Endothelial cell of umbilical vein (primary cell): ENCODE results near the gene GLDN. TPM values are rescaled to one million over a fixed set of nuclear protein-coding genes. Genes with fewer than 3 reads are reported as not detected.

Experiments
- BruUV-seq: library from RNA; stranded (reverse); fragments of 400-500 nt; replicated peaks from 2 replicates; lab custom pipeline; 2021; lab: Mats Ljungman, UMichigan
- CTCF ChIA-PET: fragments of 300-600, 350-600 bp; sonication (Branson Sonifier 250); formaldehyde crosslinking; loops from one replicate; lab custom pipeline; 2021; ENCODE audit warnings: antibody characterized with exemption, inconsistent platforms; lab: Charles Lee
- POLR2A ChIA-PET: fragments of 300-600, 350-600 bp; sonication (Branson Sonifier 250); formaldehyde crosslinking; loops from one replicate; lab custom pipeline; 2021; ENCODE audit warnings: antibody characterized with exemption, inconsistent platforms; lab: Charles Lee
- DNase-seq: peaks from one replicate; pipeline ENCODE4 v3.0.0-alpha.2; 2011; ENCODE audit warnings: low read depth, low spot score
- FAIRE-seq: peaks from 2 replicates; lab custom pipeline; 2011; peaks lifted over from hg19 to GRCh38; lab: Jason Lieb, UNC
- H2AFZ ChIP-seq: 2 replicates; pipeline ENCODE4 v1.6.0; 2012; ENCODE audit warnings: low read depth, low read length, control low read depth, inconsistent platforms
- H3K27ac ChIP-seq: 2 replicates; pipeline ENCODE4 v1.5.1; 2011; ENCODE audit warnings: low read depth, mild to moderate bottlenecking, control low read depth, low read length, moderate library complexity; ENCODE audit not compliant: insufficient read depth
- H3K27me3 ChIP-seq, 2 experiments: 2 replicates each; pipeline versions ENCODE4 v1.6.0 to v1.6.1; 2011; ENCODE audit warnings: low read length in 2 of 2, mixed read lengths in 1 of 2; ENCODE audit not compliant: control insufficient read depth in 2 of 2, insufficient read depth in 2 of 2
- H3K36me3 ChIP-seq, 2 experiments: 2 replicates in 1 of 2; 3 replicates in 1 of 2; pipeline ENCODE4 v1.5.1; 2011; ENCODE audit warnings: low read length in 2 of 2, mild to moderate bottlenecking in 1 of 2, moderate library complexity in 1 of 2; ENCODE audit not compliant: control insufficient read depth in 2 of 2, insufficient read depth in 2 of 2; ENCODE audit errors: extremely low read depth in 1 of 2
- H3K4me1 ChIP-seq: 3 replicates; pipeline ENCODE4 v1.5.1; 2011; ENCODE audit warnings: mild to moderate bottlenecking, low read length; ENCODE audit not compliant: control insufficient read depth, insufficient read depth; ENCODE audit errors: extremely low read depth
- H3K4me2 ChIP-seq: 2 replicates; pipeline ENCODE4 v1.6.1; 2011; ENCODE audit warnings: low read length, control low read depth, mixed read lengths; ENCODE audit not compliant: insufficient read depth
- H3K4me3 ChIP-seq, 3 experiments: fragments of 200-600 bp in 1 of 3; sonication (generic), shearing (Covaris generic) in 1 of 3; replicated peaks in 1 of 3; 2 replicates each; pipeline ENCODE4 v1.5.1; 2011 to 2016; ENCODE audit warnings: control low read depth in 3 of 3, low read length in 3 of 3, mild to moderate bottlenecking in 2 of 3, inconsistent platforms in 1 of 3, low read depth in 1 of 3, moderate library complexity in 1 of 3; ENCODE audit not compliant: insufficient read depth in 1 of 3
- H3K79me2 ChIP-seq: 2 replicates; pipeline ENCODE4 v1.6.0; 2012; ENCODE audit warnings: low read length, inconsistent platforms; ENCODE audit not compliant: control insufficient read depth, insufficient read depth
- H3K9ac ChIP-seq: replicated peaks from 2 replicates; pipeline ENCODE3; 2011; ENCODE audit warnings: low read length, control low read depth; ENCODE audit not compliant: insufficient read depth; ENCODE audit errors: extremely low read depth
- H3K9me1 ChIP-seq: replicated peaks from 3 replicates; pipeline ENCODE4 v1.6.0; 2011; ENCODE audit warnings: mild to moderate bottlenecking, low read length; ENCODE audit not compliant: control insufficient read depth, insufficient read depth; ENCODE audit errors: extremely low read depth
- H3K9me3 ChIP-seq: replicated peaks from 2 replicates; pipeline ENCODE4 v1.5.1; 2012; ENCODE audit warnings: low read length, inconsistent platforms; ENCODE audit not compliant: control insufficient read depth, insufficient read depth
- H4K20me1 ChIP-seq: replicated peaks from 2 replicates; pipeline ENCODE3; 2011; ENCODE audit warnings: mild to moderate bottlenecking, low read length; ENCODE audit not compliant: control insufficient read depth, insufficient read depth; ENCODE audit errors: extremely low read depth
- CTCF ChIP-seq, 2 donors: IDR thresholded peaks; 1 replicate in 1 of 2; 2 replicates in 1 of 2; pipeline ENCODE4 v1.5.1; 2011; ENCODE audit warnings: low read length in 2 of 2, mild to moderate bottlenecking in 2 of 2, moderate library complexity in 2 of 2, control low read depth in 1 of 2, inconsistent platforms in 1 of 2, low read depth in 1 of 2; ENCODE audit not compliant: insufficient read depth in 1 of 2; ENCODE audit errors: extremely low read depth in 1 of 2
- EZH2 ChIP-seq: IDR thresholded peaks from 2 replicates; pipeline ENCODE4 v1.6.1; 2012; ENCODE audit warnings: borderline replicate concordance, low read depth, mild to moderate bottlenecking, moderate library complexity, low read length, inconsistent platforms; ENCODE audit not compliant: severe bottlenecking
- GATA2 ChIP-seq: IDR thresholded peaks from 2 replicates; pipeline ENCODE4 v1.7.0; 2011; ENCODE audit warnings: low read depth, mild to moderate bottlenecking, moderate library complexity, mixed read lengths, low read length; ENCODE audit not compliant: insufficient read length, insufficient read depth
- JUN ChIP-seq: IDR thresholded peaks from 2 replicates; pipeline ENCODE4 v1.6.1; 2011; ENCODE audit warnings: borderline replicate concordance, low read depth; ENCODE audit not compliant: insufficient read length, insufficient read depth
- POLR2A ChIP-seq: IDR thresholded peaks from 2 replicates; pipeline ENCODE4 v1.6.1; 2012; ENCODE audit warnings: low read depth, mild to moderate bottlenecking, control low read depth, low read length
- POLR2AphosphoS5 ChIP-seq: IDR thresholded peaks from 2 replicates; pipeline ENCODE4 v1.6.1; 2012; ENCODE audit warnings: low read depth, mild to moderate bottlenecking, control low read depth, low read length, moderate library complexity; ENCODE audit not compliant: insufficient read depth
- dilution Hi-C: fragments of 300-500 bp; cut with MboI; formaldehyde crosslinking; loops from one replicate; pipeline ENCODE4 v1.15.0; 2019; ENCODE audit warnings: low sequenced_read_pairs; ENCODE audit not compliant: extremely low pct_ligation_motif_present
- intact Hi-C: fragments of 100-400 bp; cut with micrococcal nuclease; formaldehyde crosslinking; loops from one replicate; pipeline ENCODE4 v1.10.0; 2022
- polyA plus RNA-seq, 4 experiments: library from polyadenylated mRNA; depleted of rRNA in 3 of 4; stranded (reverse) in 3 of 4; unstranded in 1 of 4; fragments of >200 nt; gene quantifications; 2 replicates each; pipeline versions ENCODE4 v1.2.1 to v1.2.3, GENCODE V29; 2011 to 2012; ENCODE audit warnings: missing spikeins in 1 of 4
- total RNA-seq: library from RNA; stranded (reverse); gene quantifications from 2 replicates; pipeline ENCODE4 v1.2.3, GENCODE V29; 2021
- TF ChIP-seq, protein P1 (sequence below): IDR thresholded peaks from 2 replicates; pipeline ENCODE4 v1.6.1; 2011; ENCODE audit not compliant: insufficient read depth, insufficient read length

Gene GLDN
- total and polyA plus RNA-seq, 2 donors (not counting 3 experiments of a cell fraction or from before 2014, with no cell fraction given), result not detected

DNA sequence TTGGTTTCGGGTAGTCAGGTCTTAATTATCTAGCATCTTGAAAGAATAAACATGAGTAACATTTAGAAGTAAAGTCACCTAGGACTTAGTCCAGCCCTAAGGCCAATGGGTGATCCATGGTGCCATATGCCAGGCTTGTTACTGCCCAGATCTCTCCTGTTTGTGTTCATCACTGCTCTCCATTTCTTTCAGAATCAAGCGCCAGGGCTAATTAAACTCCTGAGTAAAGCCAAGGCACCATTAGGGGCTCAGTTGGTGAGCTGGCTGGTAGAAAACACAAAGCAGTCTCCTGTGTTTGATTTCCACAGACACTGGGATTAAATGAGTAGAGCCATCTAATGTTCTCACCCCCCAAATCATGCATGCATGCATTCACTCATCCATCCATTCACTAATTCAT is 14.4 kb upstream of the GLDN start:
- intact Hi-C loops, result no loop called here
- H3K36me3 ChIP-seq, result no peaks in the 10 kb centered on the region
- POLR2A ChIA-PET, result no interaction called here

GRCh38 chr15:51328926-51329325 is 12.5 kb upstream of the GLDN start:
- no peak overlapping the region for H3K9ac ChIP-seq
- no peaks in the 10 kb centered on the region for H3K79me2 ChIP-seq
- H3K36me3 ChIP-seq, result no peaks in the 10 kb centered on the region
- peaks cover 75 to 88% of the 10 kb centered on the region in 2 experiments for H3K27me3 ChIP-seq
- H3K27ac ChIP-seq, result no peak overlapping the region
- H3K4me3 ChIP-seq, result no peak overlapping the region
- peaks cover 4% of the 10 kb centered on the region for H4K20me1 ChIP-seq
- H3K4me1 ChIP-seq, result peaks cover 9% of the 10 kb centered on the region
- no peaks in the 10 kb centered on the region for H3K9me3 ChIP-seq
- dilution Hi-C loops (no loop called here), intact Hi-C loops (no loop called here)
- no peak for DNase-seq
- CTCF ChIA-PET, result no interaction called here
- no peak overlapping the region for H2AFZ ChIP-seq
- POLR2A ChIA-PET, result no interaction called here
- FAIRE-seq, result no peak
- no peaks in the 10 kb centered on the region for H3K9me1 ChIP-seq
- no peak overlapping the region for H3K4me2 ChIP-seq
- TF ChIP-seq POLR2AphosphoS5, result no peak
- no peak for TF ChIP-seq GATA2
- TF ChIP-seq POLR2A, result no peak
- TF ChIP-seq, protein P1, sequence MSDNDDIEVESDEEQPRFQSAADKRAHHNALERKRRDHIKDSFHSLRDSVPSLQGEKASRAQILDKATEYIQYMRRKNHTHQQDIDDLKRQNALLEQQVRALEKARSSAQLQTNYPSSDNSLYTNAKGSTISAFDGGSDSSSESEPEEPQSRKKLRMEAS, result no peak
- no peak for TF ChIP-seq JUN
- no peak for TF ChIP-seq CTCF (IDR thresholded peaks at IDR 0.05; ENCODE audit: extremely low read depth in 1 of 2, insufficient read depth in 1 of 2, low read depth in 1 of 2, low read length in 2 of 2)
- no peak for TF ChIP-seq EZH2
- no TSS peak for BruUV-seq

More for the DNA sequence above, 14.4 kb upstream of the GLDN start:
- Histone ChIP-seq H3K9ac (no peak overlapping the region), H3K27ac (no peak overlapping the region), H2AFZ (no peak overlapping the region), H3K4me2 (no peak overlapping the region), H4K20me1 (no peaks in the 10 kb centered on the region), H3K27me3 (peaks cover 78 to 90% of the 10 kb centered on the region in 2 experiments), H3K9me1 (no peaks in the 10 kb centered on the region), H3K4me3 (no peak overlapping the region), H3K4me1 (no peaks in the 10 kb centered on the region), H3K9me3 (no peaks in the 10 kb centered on the region), H3K79me2 (no peaks in the 10 kb centered on the region)
- DNase-seq (no peak), FAIRE-seq (no peak)
- TF ChIP-seq POLR2AphosphoS5, result no peak
- BruUV-seq, result no TSS peak
- CTCF ChIA-PET, result interaction anchor here (1.7 to 2.0 kb wide), 2 partner anchors 15 kb away, joined by 4 to 8 read pairs; partner anchors contain the start of gene GLDN
- dilution Hi-C loops, result no loop called here
